Measurements from ENCODE around the gene WASHC4. TPM values are rescaled to one million over a fixed set of nuclear protein-coding genes. Genes with fewer than 3 reads are reported as not detected.

The WASHC4 gene
- total RNA-seq, 4 donors from 2014 or later, result 37.1 to 59.0 (median 38.6) TPM

DNA sequence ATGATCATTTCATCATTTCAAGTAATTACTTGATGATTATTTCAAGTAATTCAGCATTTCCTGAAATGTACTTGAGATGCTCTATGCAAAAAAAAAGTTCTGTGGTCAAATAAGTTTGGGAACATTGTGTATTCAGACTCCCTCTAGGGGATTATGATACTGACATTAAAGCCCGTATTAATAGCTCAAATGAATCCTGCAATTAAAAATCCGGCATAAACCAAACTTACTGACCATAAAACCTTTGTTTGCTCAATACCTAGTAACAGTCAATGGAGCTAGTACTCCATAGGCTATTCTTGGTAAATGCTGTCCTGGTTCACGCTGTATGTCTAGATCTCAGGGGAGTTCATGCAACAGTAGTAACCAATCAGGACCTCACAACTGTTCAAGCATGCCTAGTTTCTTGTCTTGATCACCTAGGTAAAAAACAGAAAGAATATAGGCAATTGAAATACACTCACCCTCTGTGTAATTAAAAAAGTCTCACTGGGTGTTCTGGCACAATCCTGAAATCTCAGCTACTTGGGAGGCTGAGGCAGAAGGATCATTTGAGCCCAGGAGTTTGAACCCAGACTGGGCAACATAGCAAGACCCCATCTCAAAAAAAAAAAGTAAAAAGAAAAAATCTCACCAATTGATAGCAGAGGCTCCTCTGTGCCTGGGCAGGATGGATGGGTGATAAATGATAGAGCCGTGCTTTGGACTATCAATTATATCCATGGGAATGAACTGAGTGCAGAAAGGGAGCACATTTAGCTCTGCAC lies 37.4 kb upstream of the WASHC4 start:
- no peak for DNase-seq (ENCODE audit: extremely low spot score)
- Histone ChIP-seq H3K27ac (replicated peaks in 1 of 4) (no peak overlapping the region), H3K9me3 (no peaks in the 10 kb centered on the region), H3K4me1 (no peaks in the 10 kb centered on the region), H3K27me3 (no peaks in the 10 kb centered on the region), H3K36me3 (peaks cover 0 to 33% (median 10%) of the 10 kb centered on the region in 4 donors), H3K4me3 (no peak overlapping the region)
- intact Hi-C loops (cut with DNase I), result no loop called here
- TF ChIP-seq POLR2A (IDR thresholded peaks at IDR 0.05; ENCODE audit: low read depth) (no peak), POLR2AphosphoS5 (IDR thresholded peaks at IDR 0.05) (no peak), EP300 (IDR thresholded peaks at IDR 0.05) (no peak)
- TF ChIP-seq, protein P1, sequence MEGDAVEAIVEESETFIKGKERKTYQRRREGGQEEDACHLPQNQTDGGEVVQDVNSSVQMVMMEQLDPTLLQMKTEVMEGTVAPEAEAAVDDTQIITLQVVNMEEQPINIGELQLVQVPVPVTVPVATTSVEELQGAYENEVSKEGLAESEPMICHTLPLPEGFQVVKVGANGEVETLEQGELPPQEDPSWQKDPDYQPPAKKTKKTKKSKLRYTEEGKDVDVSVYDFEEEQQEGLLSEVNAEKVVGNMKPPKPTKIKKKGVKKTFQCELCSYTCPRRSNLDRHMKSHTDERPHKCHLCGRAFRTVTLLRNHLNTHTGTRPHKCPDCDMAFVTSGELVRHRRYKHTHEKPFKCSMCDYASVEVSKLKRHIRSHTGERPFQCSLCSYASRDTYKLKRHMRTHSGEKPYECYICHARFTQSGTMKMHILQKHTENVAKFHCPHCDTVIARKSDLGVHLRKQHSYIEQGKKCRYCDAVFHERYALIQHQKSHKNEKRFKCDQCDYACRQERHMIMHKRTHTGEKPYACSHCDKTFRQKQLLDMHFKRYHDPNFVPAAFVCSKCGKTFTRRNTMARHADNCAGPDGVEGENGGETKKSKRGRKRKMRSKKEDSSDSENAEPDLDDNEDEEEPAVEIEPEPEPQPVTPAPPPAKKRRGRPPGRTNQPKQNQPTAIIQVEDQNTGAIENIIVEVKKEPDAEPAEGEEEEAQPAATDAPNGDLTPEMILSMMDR (IDR thresholded peaks at IDR 0.05), result no peak
- 63% methylated on average over 4 of the region's 4 CpGs for WGBS

DNA sequence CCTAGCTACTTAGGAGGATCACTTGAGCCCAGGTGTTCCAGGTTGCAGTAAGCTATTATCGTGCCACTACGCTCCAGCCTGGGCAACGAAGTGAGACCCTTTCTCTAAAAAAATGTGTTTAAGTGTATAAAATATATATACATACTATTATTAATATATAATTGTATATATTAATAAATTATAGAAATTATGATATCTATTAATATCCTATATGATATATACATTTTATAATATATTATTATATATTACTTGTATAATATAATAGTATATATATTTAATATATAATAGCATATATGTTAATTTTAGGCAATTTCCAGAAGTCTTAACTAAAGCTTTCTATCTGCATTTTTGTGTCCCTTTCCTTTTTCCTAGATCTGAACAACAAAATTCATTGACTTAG lies 35.5 kb upstream of the WASHC4 start:
- H3K4me1 ChIP-seq, result no peaks in the 10 kb centered on the region
- intact Hi-C loops (cut with DNase I), result no loop called here
- TF ChIP-seq EP300 (IDR thresholded peaks at IDR 0.05), result no peak
- TF ChIP-seq POLR2A (IDR thresholded peaks at IDR 0.05; ENCODE audit: low read depth), result no peak
- TF ChIP-seq POLR2AphosphoS5 (IDR thresholded peaks at IDR 0.05), result no peak
- TF ChIP-seq, protein P1 (IDR thresholded peaks at IDR 0.05), result no peak
- peaks cover 0 to 19% (median 0%) of the 10 kb centered on the region in 4 donors for H3K36me3 ChIP-seq
- 99% methylated on average over 3 of the region's 3 CpGs for WGBS
- DNase-seq (ENCODE audit: extremely low spot score), result no peak
- no peak overlapping the region for H3K4me3 ChIP-seq
- H3K27ac ChIP-seq (replicated peaks in 1 of 4), result no peak overlapping the region
- no peaks in the 10 kb centered on the region for H3K9me3 ChIP-seq
- H3K27me3 ChIP-seq, result no peaks in the 10 kb centered on the region

DNA sequence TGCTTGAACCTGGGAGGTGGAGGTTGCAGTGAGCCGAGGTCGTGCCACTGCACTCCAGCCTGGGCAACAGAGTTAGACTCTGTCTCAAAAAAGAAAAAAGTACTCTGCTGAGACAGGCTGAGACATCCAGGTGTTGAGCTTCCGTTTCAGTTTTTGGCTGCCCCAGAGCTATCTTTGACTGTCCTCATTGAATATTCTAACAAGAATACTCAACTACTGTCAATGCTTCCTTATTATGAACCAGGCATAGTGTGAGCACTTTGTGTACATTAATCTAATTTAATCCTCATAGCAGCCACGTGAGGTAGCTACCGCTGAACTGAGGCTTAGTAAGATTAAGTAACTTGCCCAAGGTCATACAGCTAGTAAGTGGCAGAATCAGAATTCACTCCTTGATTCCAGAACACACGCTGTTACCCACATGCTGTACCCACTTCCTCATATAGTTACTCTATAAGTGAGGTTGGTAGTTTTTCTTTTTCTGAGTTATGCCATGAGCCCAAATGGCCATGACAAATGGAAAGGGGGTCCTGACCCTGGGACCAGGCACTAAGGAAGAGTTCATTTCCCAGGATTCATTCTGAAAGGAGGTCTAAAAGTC lies 34.5 kb upstream of the WASHC4 start:
- TF ChIP-seq POLR2A (IDR thresholded peaks at IDR 0.05; ENCODE audit: low read depth) (no peak), EP300 (IDR thresholded peaks at IDR 0.05) (no peak), POLR2AphosphoS5 (IDR thresholded peaks at IDR 0.05) (no peak)
- TF ChIP-seq, protein P1 (IDR thresholded peaks at IDR 0.05), result no peak
- no peak for DNase-seq (ENCODE audit: extremely low spot score)
- no peak overlapping the region for H3K27ac ChIP-seq (replicated peaks in 1 of 4)
- no peak overlapping the region for H3K4me3 ChIP-seq
- no peaks in the 10 kb centered on the region for H3K27me3 ChIP-seq
- no peaks in the 10 kb centered on the region for H3K9me3 ChIP-seq
- peaks cover 0 to 19% (median 0%) of the 10 kb centered on the region in 4 donors for H3K36me3 ChIP-seq
- WGBS, result 92% methylated on average over 6 of the region's 6 CpGs
- intact Hi-C loops (cut with DNase I), result no loop called here
- no peaks in the 10 kb centered on the region for H3K4me1 ChIP-seq

DNA sequence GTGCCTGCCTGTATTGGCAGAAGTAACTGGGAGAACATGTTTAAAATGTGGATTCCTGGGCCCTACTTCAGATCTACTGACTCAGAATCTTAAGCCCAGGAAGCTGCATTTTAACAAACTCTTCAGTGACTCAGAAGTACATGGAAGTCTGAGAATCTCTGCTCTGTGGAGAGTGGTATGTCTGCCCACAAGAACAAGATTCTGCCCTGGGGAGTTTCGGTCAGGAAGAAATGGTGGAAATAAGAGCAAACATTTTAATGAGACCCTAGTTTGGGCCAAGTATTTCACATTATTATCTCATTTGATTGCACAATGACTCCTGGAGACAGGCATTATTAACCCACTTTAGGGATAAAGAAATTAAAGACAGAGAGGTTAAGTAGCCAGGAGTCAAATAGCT lies 31.4 kb upstream of the WASHC4 start:
- no peak for TF ChIP-seq POLR2A (IDR thresholded peaks at IDR 0.05; ENCODE audit: low read depth)
- TF ChIP-seq, protein P1 (IDR thresholded peaks at IDR 0.05), result no peak
- no peak for TF ChIP-seq POLR2AphosphoS5 (IDR thresholded peaks at IDR 0.05)
- TF ChIP-seq EP300 (IDR thresholded peaks at IDR 0.05), result no peak
- no peaks in the 10 kb centered on the region for H3K9me3 ChIP-seq
- WGBS, result 78% methylated on average over 1 of the region's 1 CpG
- no peak overlapping the region for H3K4me3 ChIP-seq
- H3K4me1 ChIP-seq, result no peaks in the 10 kb centered on the region
- peaks cover 0 to 6% (median 0%) of the 10 kb centered on the region in 4 donors for H3K36me3 ChIP-seq
- DNase-seq (ENCODE audit: extremely low spot score), result no peak
- H3K27ac ChIP-seq (replicated peaks in 1 of 4), result no peak overlapping the region
- intact Hi-C loops (cut with DNase I), result no loop called here
- H3K27me3 ChIP-seq, result no peaks in the 10 kb centered on the region

All from esophagus muscularis mucosa (tissue), 4 donors.